Hepatocyte (in vitro differentiated cells): ENCODE measurements around the gene RAB3A. TPM values are rescaled to one million over a fixed set of nuclear protein-coding genes. Genes with fewer than 3 reads are reported as not detected.

Experiments
- DNase-seq: peaks from one replicate; pipeline ENCODE4 v3.0.0-alpha.2; 2016; ENCODE audit warnings: low spot score
- H2AFZ ChIP-seq: fragments of 200-600 bp; sonication (generic); 2 replicates; pipeline ENCODE4 v1.6.0; 2016; ENCODE audit warnings: antibody characterized with exemption, mild to moderate bottlenecking
- H3K27ac ChIP-seq: fragments of 200-600 bp; sonication (generic); 2 replicates; pipeline ENCODE4 v1.5.1; 2016; ENCODE audit warnings: mild to moderate bottlenecking
- H3K27me3 ChIP-seq: fragments of 200-600 bp; sonication (generic); 2 replicates; pipeline ENCODE4 v1.6.1; 2016
- H3K36me3 ChIP-seq: fragments of 200-600 bp; sonication (generic); replicated peaks from 2 replicates; pipeline ENCODE4 v1.5.1; 2016; ENCODE audit warnings: low read depth; ENCODE audit not compliant: insufficient read depth
- H3K4me1 ChIP-seq: fragments of 200-600 bp; sonication (generic); 2 replicates; pipeline ENCODE4 v1.5.1; 2016; ENCODE audit warnings: mild to moderate bottlenecking, moderate library complexity; ENCODE audit not compliant: insufficient read depth
- H3K4me2 ChIP-seq: fragments of 200-600 bp; sonication (generic); 2 replicates; pipeline ENCODE4 v1.6.0; 2016
- H3K4me3 ChIP-seq: fragments of 200-600 bp; sonication (generic); 2 replicates; pipeline ENCODE4 v1.5.1; 2016; ENCODE audit warnings: mild to moderate bottlenecking
- H3K79me2 ChIP-seq: fragments of 200-600 bp; sonication (generic); 2 replicates; pipeline ENCODE4 v1.6.0; 2017; ENCODE audit warnings: mild to moderate bottlenecking
- H3K9me2 ChIP-seq: fragments of 200-600 bp; sonication (generic); replicated peaks from 2 replicates; pipeline ENCODE4 v1.6.0; 2017; ENCODE audit warnings: mild to moderate bottlenecking; ENCODE audit not compliant: insufficient read depth
- H3K9me3 ChIP-seq: fragments of 200-600 bp; sonication (generic); 2 replicates; pipeline ENCODE4 v1.5.1; 2016; ENCODE audit warnings: low read depth, mild to moderate bottlenecking
- H4K20me1 ChIP-seq: fragments of 200-600 bp; sonication (generic); 2 replicates; pipeline ENCODE4 v1.6.0; 2016; ENCODE audit warnings: mild to moderate bottlenecking; ENCODE audit not compliant: insufficient read depth, poor library complexity, severe bottlenecking
- CTCF ChIP-seq: fragments of 200-600 bp; sonication (generic); IDR thresholded peaks from 2 replicates; pipeline ENCODE4 v1.5.1; 2016; ENCODE audit warnings: antibody characterized with exemption, mild to moderate bottlenecking; ENCODE audit not compliant: poor library complexity
- EZH2 ChIP-seq: fragments of 200-600 bp; sonication (generic); IDR thresholded peaks from 2 replicates; pipeline ENCODE4 v1.6.1; 2016; ENCODE audit warnings: antibody characterized with exemption, mild to moderate bottlenecking, borderline replicate concordance
- EZH2phosphoT487 ChIP-seq: fragments of 200-600 bp; sonication (generic); IDR thresholded peaks from one replicate; pipeline ENCODE4 v1.6.1; 2018; ENCODE audit warnings: antibody characterized with exemption, mild to moderate bottlenecking, low read depth, moderate library complexity; ENCODE audit not compliant: unreplicated experiment, severe bottlenecking
- WGBS: methylation state at CpG from one replicate; pipeline ENCODE4 v1.1.6; 2016; ENCODE audit warnings: low lambda C conversion rate; ENCODE audit errors: missing lambda C conversion rate; 5-methylcytosine and 5-hydroxymethylcytosine counted together
- polyA plus RNA-seq: library from polyadenylated mRNA; unstranded; fragments of >200 nt; fragmentation: Nextera tagmentation; extraction: Ambion mirVana; gene quantifications from 2 replicates; pipeline ENCODE4 v1.2.1, GENCODE V29; 2016
- total RNA-seq: library from RNA; depleted of rRNA; stranded (reverse); fragments of >200 nt; gene quantifications from 2 replicates; pipeline ENCODE4 v1.2.3, GENCODE V29; 2014

The RAB3A gene
- total and polyA plus RNA-seq, 2 experiments from 2014 or later = 2.2 to 2.6 TPM

GRCh38 chr19:18170714-18171255 lies 33.1 kb downstream of the RAB3A start:
- 83% methylated on average over 12 of the region's 16 CpGs for WGBS
- no peak overlapping the region for H3K27ac ChIP-seq

GRCh38 chr19:18168673-18169381 lies 35.0 kb downstream of the RAB3A start:
- H2AFZ ChIP-seq = no peak overlapping the region
- H3K79me2 ChIP-seq = no peaks in the 10 kb centered on the region
- H3K9me2 ChIP-seq = no peaks in the 10 kb centered on the region
- H3K9me3 ChIP-seq = no peaks in the 10 kb centered on the region
- TF ChIP-seq EZH2 (no peak), CTCF (no peak), EZH2phosphoT487 (no peak)
- H3K27me3 ChIP-seq = no peaks in the 10 kb centered on the region
- H3K27ac ChIP-seq = no peak overlapping the region
- H3K36me3 ChIP-seq = no peaks in the 10 kb centered on the region
- no peaks in the 10 kb centered on the region for H4K20me1 ChIP-seq
- peak; percentile 6 for DNase-seq
- no peak overlapping the region for H3K4me2 ChIP-seq
- no peaks in the 10 kb centered on the region for H3K4me1 ChIP-seq
- WGBS = 97% methylated on average over 57 of the region's 66 CpGs
- H3K4me3 ChIP-seq = no peak overlapping the region

More at GRCh38 chr19:18170714-18171255, 33.1 kb downstream of the RAB3A start:
- Histone ChIP-seq H3K36me3 (no peaks in the 10 kb centered on the region), H2AFZ (no peak overlapping the region), H4K20me1 (no peaks in the 10 kb centered on the region), H3K4me1 (peaks cover 6% of the 10 kb centered on the region), H3K4me2 (no peak overlapping the region), H3K9me3 (no peaks in the 10 kb centered on the region), H3K9me2 (no peaks in the 10 kb centered on the region), H3K4me3 (no peak overlapping the region), H3K27me3 (no peaks in the 10 kb centered on the region), H3K79me2 (no peaks in the 10 kb centered on the region)
- TF ChIP-seq CTCF (no peak), EZH2phosphoT487 (no peak), EZH2 (no peak)
- DNase-seq = no peak

GRCh38 chr19:18167975-18168645 lies 35.7 kb downstream of the RAB3A start:
- Histone ChIP-seq H3K36me3 (no peaks in the 10 kb centered on the region), H3K27ac (no peak overlapping the region), H3K79me2 (no peaks in the 10 kb centered on the region), H2AFZ (no peak overlapping the region), H4K20me1 (no peaks in the 10 kb centered on the region), H3K4me1 (no peaks in the 10 kb centered on the region), H3K4me2 (no peak overlapping the region), H3K9me2 (no peaks in the 10 kb centered on the region), H3K9me3 (no peaks in the 10 kb centered on the region), H3K4me3 (no peak overlapping the region), H3K27me3 (no peaks in the 10 kb centered on the region)
- 80% methylated on average over 13 of the region's 14 CpGs for WGBS
- peak; percentile 63 for DNase-seq
- TF ChIP-seq CTCF = peak; percentile 67
- no peak for TF ChIP-seq EZH2
